ENCODE results near the gene PDXDC1.
"Not testable (repeated sequence)": the region's sequence is repeated elsewhere in the genome, so short reads cannot be mapped to it uniquely, and the experiment has no call there.

Gene PDXDC1

DNA sequence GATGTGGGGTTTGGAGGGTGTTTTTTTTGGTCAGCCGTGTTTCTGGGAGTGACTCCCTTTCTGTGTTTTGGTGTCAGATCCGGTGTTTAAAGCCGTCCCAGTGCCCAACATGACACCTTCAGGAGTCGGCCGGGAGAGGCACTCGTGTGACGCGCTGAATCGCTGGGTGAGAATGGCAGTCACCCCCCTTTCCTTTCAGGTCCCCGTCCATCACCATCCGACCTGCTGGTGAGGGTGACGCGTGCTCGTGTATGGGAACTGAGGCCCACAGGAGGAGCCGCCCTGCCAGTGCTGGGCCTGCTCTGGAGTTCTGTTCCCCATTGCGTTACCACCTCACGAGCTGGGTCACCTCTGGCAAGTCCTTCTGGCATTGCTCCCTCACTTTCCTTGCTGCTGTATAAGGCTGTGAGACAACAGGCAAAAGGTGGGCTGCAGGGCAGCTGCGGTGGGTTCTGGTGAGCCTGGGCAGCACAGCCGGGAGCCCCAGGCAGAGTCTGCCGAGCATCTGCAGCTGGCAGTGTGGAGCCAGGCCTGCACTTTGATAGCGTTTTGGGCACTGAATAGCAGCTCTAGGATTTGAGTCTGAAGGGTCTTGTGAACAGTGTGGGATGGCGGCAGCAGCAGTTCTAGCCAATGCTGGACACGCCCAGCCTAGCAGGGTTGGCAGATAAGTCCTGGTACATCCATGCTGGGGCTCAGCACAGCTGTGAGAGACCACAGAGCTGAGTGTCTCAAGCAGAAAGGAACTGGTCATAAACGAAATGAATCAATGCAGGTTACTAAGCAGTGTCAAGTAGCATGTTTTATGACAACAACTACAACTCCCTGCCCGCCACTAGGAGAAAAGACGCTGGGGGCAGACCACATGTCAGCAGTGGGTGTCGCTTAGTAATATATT lies 54.2 kb downstream of the PDXDC1 start:
- H3K4me1 ChIP-seq (ENCODE audit: control insufficient read depth in 1 of 2, insufficient read depth in 2 of 2, low read length in 2 of 2); H3K4me3 ChIP-seq (ENCODE audit: low read depth, low read length); H4K8ac ChIP-seq (ENCODE audit: low read depth, low read length); H3K9me3 ChIP-seq (ENCODE audit: insufficient read depth, low read depth, low read length); H3K79me2 ChIP-seq (ENCODE audit: control insufficient read depth, insufficient read depth, low read length, poor library complexity); H3K9ac ChIP-seq (ENCODE audit: low read length); H3K18ac ChIP-seq (ENCODE audit: low read length); H2AK5ac ChIP-seq (ENCODE audit: low read length); H3K27me3 ChIP-seq (ENCODE audit: insufficient read depth, low read length); H2BK5ac ChIP-seq (ENCODE audit: low read depth, low read length, poor library complexity); H3K23ac ChIP-seq (ENCODE audit: low read length); H3K27ac ChIP-seq (ENCODE audit: low read depth, low read length); H3K4ac ChIP-seq (ENCODE audit: low read depth, low read length); H2BK120ac ChIP-seq (ENCODE audit: insufficient read depth, low read length, poor library complexity); H3K79me1 ChIP-seq (ENCODE audit: low read length); DNase-seq; H3K4me2 ChIP-seq (ENCODE audit: low read length); H3K14ac ChIP-seq (ENCODE audit: low read length); H4K91ac ChIP-seq (ENCODE audit: low read depth, low read length): not testable (repeated sequence)
- peak overlapping the region; percentile 17 for H2AFZ ChIP-seq (ENCODE audit: insufficient read depth, low read length, poor library complexity)
- peak overlapping the region; percentile 17 for H2BK12ac ChIP-seq (ENCODE audit: low read length)
- WGBS (ENCODE audit: extremely low coverage, insufficient coverage, insufficient read length) = no CpG with 5 or more reads among the region's 27 CpGs
- peak overlapping the region; percentile 52 for H4K12ac ChIP-seq (ENCODE audit: low read depth, low read length)
- H3K36me3 ChIP-seq (ENCODE audit: control insufficient read depth in 1 of 2, insufficient read depth in 2 of 2, low read length in 2 of 2) = peaks cover 61 to 62% of the 10 kb centered on the region in 2 experiments

DNA sequence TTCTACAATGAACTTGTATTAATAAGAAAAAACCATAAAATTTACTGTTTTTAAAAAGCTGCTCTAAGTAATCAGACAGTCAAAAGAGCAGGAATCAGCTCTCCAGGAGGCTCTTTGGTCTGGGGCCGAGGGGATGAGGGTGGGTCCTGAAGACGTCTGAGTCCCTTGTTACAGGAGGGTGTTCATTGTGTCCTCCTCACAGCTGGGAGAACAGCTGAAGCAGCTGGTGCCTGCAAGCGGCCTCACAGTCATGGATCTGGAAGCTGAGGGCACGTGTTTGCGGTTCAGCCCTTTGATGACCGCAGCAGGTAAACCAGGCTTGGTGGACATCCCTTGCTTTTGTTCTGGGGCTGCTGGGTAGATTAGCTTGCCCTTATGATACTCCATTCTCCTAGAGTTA lies 54.9 kb downstream of the PDXDC1 start:
- not testable (repeated sequence) for H3K79me1 ChIP-seq (ENCODE audit: low read length); H3K23ac ChIP-seq (ENCODE audit: low read length); H3K9me3 ChIP-seq (ENCODE audit: insufficient read depth, low read depth, low read length); H3K18ac ChIP-seq (ENCODE audit: low read length); H3K9ac ChIP-seq (ENCODE audit: low read length); H2AFZ ChIP-seq (ENCODE audit: insufficient read depth, low read length, poor library complexity); H2BK12ac ChIP-seq (ENCODE audit: low read length); H3K14ac ChIP-seq (ENCODE audit: low read length); H3K27me3 ChIP-seq (ENCODE audit: insufficient read depth, low read length); DNase-seq; H3K4me3 ChIP-seq (ENCODE audit: low read depth, low read length); H3K79me2 ChIP-seq (ENCODE audit: control insufficient read depth, insufficient read depth, low read length, poor library complexity); H4K12ac ChIP-seq (ENCODE audit: low read depth, low read length); H2AK5ac ChIP-seq (ENCODE audit: low read length); H2BK120ac ChIP-seq (ENCODE audit: insufficient read depth, low read length, poor library complexity); H3K4ac ChIP-seq (ENCODE audit: low read depth, low read length); H4K91ac ChIP-seq (ENCODE audit: low read depth, low read length); H3K4me2 ChIP-seq (ENCODE audit: low read length); H3K4me1 ChIP-seq (ENCODE audit: control insufficient read depth in 1 of 2, insufficient read depth in 2 of 2, low read length in 2 of 2); H4K8ac ChIP-seq (ENCODE audit: low read depth, low read length); H3K27ac ChIP-seq (ENCODE audit: low read depth, low read length); H2BK5ac ChIP-seq (ENCODE audit: low read depth, low read length, poor library complexity)
- no CpG with 5 or more reads among the region's 6 CpGs for WGBS (ENCODE audit: extremely low coverage, insufficient coverage, insufficient read length)
- peaks cover 63 to 65% of the 10 kb centered on the region in 2 experiments for H3K36me3 ChIP-seq (ENCODE audit: control insufficient read depth in 1 of 2, insufficient read depth in 2 of 2, low read length in 2 of 2)

DNA sequence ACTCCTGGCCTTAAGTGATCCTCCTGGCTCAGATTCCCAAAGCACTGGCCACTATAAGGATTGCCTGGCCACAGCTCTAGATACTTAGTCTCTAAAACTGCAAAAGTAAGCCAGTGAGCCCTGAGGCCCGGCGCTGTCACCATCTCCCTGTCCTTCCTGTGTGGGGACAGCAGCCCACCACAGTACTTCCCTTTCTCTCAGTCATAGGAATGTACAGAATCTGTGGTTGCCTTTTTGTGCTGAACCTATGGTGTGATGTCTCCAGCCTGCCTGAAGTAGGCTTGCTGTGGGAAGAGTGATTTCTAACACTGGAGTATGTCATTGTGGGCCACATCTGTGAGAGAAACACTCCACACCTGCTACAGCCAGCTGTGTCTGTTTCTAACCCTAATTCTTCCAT lies 56.4 kb downstream of the PDXDC1 start:
- H3K4me3 ChIP-seq (ENCODE audit: low read depth, low read length) = no peak overlapping the region
- no peaks in the 10 kb centered on the region for H3K27me3 ChIP-seq (ENCODE audit: insufficient read depth, low read length)
- WGBS (ENCODE audit: extremely low coverage, insufficient coverage, insufficient read length) = no CpG with 5 or more reads among the region's 2 CpGs
- H2BK120ac ChIP-seq (ENCODE audit: insufficient read depth, low read length, poor library complexity) = no peak overlapping the region
- no peak overlapping the region for H4K8ac ChIP-seq (ENCODE audit: low read depth, low read length)
- H3K36me3 ChIP-seq (ENCODE audit: control insufficient read depth in 1 of 2, insufficient read depth in 2 of 2, low read length in 2 of 2) = peaks cover 73 to 74% of the 10 kb centered on the region in 2 experiments
- no peak overlapping the region for H2AFZ ChIP-seq (ENCODE audit: insufficient read depth, low read length, poor library complexity)
- H3K9me3 ChIP-seq (ENCODE audit: insufficient read depth, low read depth, low read length) = peaks cover 1% of the 10 kb centered on the region
- H3K18ac ChIP-seq (ENCODE audit: low read length) = no peak overlapping the region
- H4K91ac ChIP-seq (ENCODE audit: low read depth, low read length) = no peak overlapping the region
- H3K4ac ChIP-seq (ENCODE audit: low read depth, low read length) = no peak overlapping the region
- no peak overlapping the region for H3K14ac ChIP-seq (ENCODE audit: low read length)
- no peak overlapping the region for H2BK5ac ChIP-seq (ENCODE audit: low read depth, low read length, poor library complexity)
- H4K12ac ChIP-seq (ENCODE audit: low read depth, low read length) = no peak overlapping the region
- no peak for DNase-seq
- H2AK5ac ChIP-seq (ENCODE audit: low read length) = no peak overlapping the region
- H3K9ac ChIP-seq (ENCODE audit: low read length) = no peak overlapping the region
- no peaks in the 10 kb centered on the region for H3K4me1 ChIP-seq (ENCODE audit: control insufficient read depth in 1 of 2, insufficient read depth in 2 of 2, low read length in 2 of 2)
- H3K79me1 ChIP-seq (ENCODE audit: low read length) = no peaks in the 10 kb centered on the region
- H3K4me2 ChIP-seq (ENCODE audit: low read length) = no peak overlapping the region
- H2BK12ac ChIP-seq (ENCODE audit: low read length) = no peak overlapping the region
- no peaks in the 10 kb centered on the region for H3K79me2 ChIP-seq (ENCODE audit: control insufficient read depth, insufficient read depth, low read length, poor library complexity)
- H3K27ac ChIP-seq (ENCODE audit: low read depth, low read length) = no peak overlapping the region
- no peak overlapping the region for H3K23ac ChIP-seq (ENCODE audit: low read length)

DNA sequence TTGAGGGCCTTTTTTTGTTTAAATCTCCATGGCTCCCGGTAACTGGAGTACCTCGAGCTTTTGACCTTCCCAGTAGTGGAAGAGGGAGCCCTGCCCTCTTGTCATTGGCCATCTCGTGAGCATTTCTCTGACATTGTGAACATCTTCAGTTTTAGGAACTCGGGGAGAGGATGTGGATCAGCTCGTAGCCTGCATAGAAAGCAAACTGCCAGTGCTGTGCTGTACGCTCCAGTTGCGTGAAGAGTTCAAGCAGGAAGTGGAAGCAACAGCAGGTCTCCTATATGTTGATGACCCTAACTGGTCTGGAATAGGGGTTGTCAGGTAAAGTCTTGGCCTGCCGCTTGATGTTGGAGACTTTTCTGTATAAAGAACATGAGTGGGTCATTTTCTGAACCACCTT lies 56.8 kb downstream of the PDXDC1 start:
- WGBS (ENCODE audit: extremely low coverage, insufficient coverage, insufficient read length) = no CpG with 5 or more reads among the region's 8 CpGs
- no peak overlapping the region for H2AFZ ChIP-seq (ENCODE audit: insufficient read depth, low read length, poor library complexity)
- no peak for DNase-seq
- no peak overlapping the region for H3K14ac ChIP-seq (ENCODE audit: low read length)
- H4K91ac ChIP-seq (ENCODE audit: low read depth, low read length) = no peak overlapping the region
- H3K4ac ChIP-seq (ENCODE audit: low read depth, low read length) = no peak overlapping the region
- no peak overlapping the region for H2BK12ac ChIP-seq (ENCODE audit: low read length)
- H3K9me3 ChIP-seq (ENCODE audit: insufficient read depth, low read depth, low read length) = peaks cover 1% of the 10 kb centered on the region
- peaks cover 76% of the 10 kb centered on the region in 2 experiments for H3K36me3 ChIP-seq (ENCODE audit: control insufficient read depth in 1 of 2, insufficient read depth in 2 of 2, low read length in 2 of 2)
- H3K27me3 ChIP-seq (ENCODE audit: insufficient read depth, low read length) = no peaks in the 10 kb centered on the region
- no peak overlapping the region for H3K4me3 ChIP-seq (ENCODE audit: low read depth, low read length)
- no peaks in the 10 kb centered on the region for H3K79me2 ChIP-seq (ENCODE audit: control insufficient read depth, insufficient read depth, low read length, poor library complexity)
- H3K9ac ChIP-seq (ENCODE audit: low read length) = no peak overlapping the region
- no peak overlapping the region for H4K8ac ChIP-seq (ENCODE audit: low read depth, low read length)
- no peaks in the 10 kb centered on the region for H3K4me1 ChIP-seq (ENCODE audit: control insufficient read depth in 1 of 2, insufficient read depth in 2 of 2, low read length in 2 of 2)
- no peak overlapping the region for H3K23ac ChIP-seq (ENCODE audit: low read length)
- H3K4me2 ChIP-seq (ENCODE audit: low read length) = no peak overlapping the region
- H3K27ac ChIP-seq (ENCODE audit: low read depth, low read length) = no peak overlapping the region
- H2AK5ac ChIP-seq (ENCODE audit: low read length) = no peak overlapping the region
- H3K18ac ChIP-seq (ENCODE audit: low read length) = no peak overlapping the region
- no peak overlapping the region for H4K12ac ChIP-seq (ENCODE audit: low read depth, low read length)
- no peak overlapping the region for H2BK5ac ChIP-seq (ENCODE audit: low read depth, low read length, poor library complexity)
- H2BK120ac ChIP-seq (ENCODE audit: insufficient read depth, low read length, poor library complexity) = no peak overlapping the region
- H3K79me1 ChIP-seq (ENCODE audit: low read length) = no peaks in the 10 kb centered on the region
